Measurements from ENCODE around the gene LEKR1. TPM values are rescaled to one million over a fixed set of nuclear protein-coding genes. Genes with fewer than 3 reads are reported as not detected.

The LEKR1 gene
- total RNA-seq, 2 experiments from 2014 or later, result 0.76 to 1.1 TPM

- DNase-seq (peak; percentile 18), ATAC-seq (no peak)
- Mint-ChIP-seq H3K36me3 (no peaks in the 10 kb centered on the region), H3K4me1 (peaks cover 27% of the 10 kb centered on the region), H3K27me3 (no peaks in the 10 kb centered on the region), H3K4me3 (no peak overlapping the region), H3K27ac (no peak overlapping the region), H3K9me3 (ENCODE audit: low read depth) (no peaks in the 10 kb centered on the region)
- CTCF ChIA-PET, result interaction anchor here (0.7 kb wide), 1 partner anchor 255 kb away, joined by 3 read pairs; no protein-coding TSS in a partner anchor
Observed at GRCh38 chr3:157070678-157070999, 244.5 kb downstream of the LEKR1 start.

- H3K36me3 Mint-ChIP-seq, result no peaks in the 10 kb centered on the region
Observed at GRCh38 chr3:157071744-157072525, 245.8 kb downstream of the LEKR1 start.

GRCh38 chr3:157073810-157074209 lies 247.7 kb downstream of the LEKR1 start:
- H3K27me3 Mint-ChIP-seq, result no peaks in the 10 kb centered on the region
- ATAC-seq, result no peak
- H3K36me3 Mint-ChIP-seq, result no peaks in the 10 kb centered on the region
- H3K27ac Mint-ChIP-seq, result no peak overlapping the region
- peaks cover 30% of the 10 kb centered on the region for H3K4me1 Mint-ChIP-seq
- no peaks in the 10 kb centered on the region for H3K9me3 Mint-ChIP-seq (ENCODE audit: low read depth)
- CTCF ChIA-PET, result interaction anchor here (1.2 kb wide), 1 partner anchor 9 kb away, joined by 4 read pairs; no protein-coding TSS in a partner anchor
- peak; percentile 26 for DNase-seq
- no peak overlapping the region for H3K4me3 Mint-ChIP-seq

More at GRCh38 chr3:157071744-157072525, 245.8 kb downstream of the LEKR1 start:
- H3K4me1 Mint-ChIP-seq, result peaks cover 28% of the 10 kb centered on the region
- CTCF ChIA-PET, result no interaction called here
- no peak for ATAC-seq
- peak; percentile 25 for DNase-seq
- H3K4me3 Mint-ChIP-seq, result no peak overlapping the region
- H3K9me3 Mint-ChIP-seq (ENCODE audit: low read depth), result no peaks in the 10 kb centered on the region
- no peaks in the 10 kb centered on the region for H3K27me3 Mint-ChIP-seq
- no peak overlapping the region for H3K27ac Mint-ChIP-seq

- CTCF ChIA-PET, result no interaction called here
- no peak overlapping the region for H3K27ac Mint-ChIP-seq
- DNase-seq (peak; percentile 29), ATAC-seq (no peak)
- no peaks in the 10 kb centered on the region for H3K36me3 Mint-ChIP-seq
- H3K4me3 Mint-ChIP-seq, result no peak overlapping the region
- H3K4me1 Mint-ChIP-seq, result peaks cover 30% of the 10 kb centered on the region
- no peaks in the 10 kb centered on the region for H3K9me3 Mint-ChIP-seq (ENCODE audit: low read depth)
- H3K27me3 Mint-ChIP-seq, result no peaks in the 10 kb centered on the region
Observed at GRCh38 chr3:157074490-157074889, 248.3 kb downstream of the LEKR1 start.

- CTCF ChIA-PET, result interaction anchor here (1.6 kb wide), 1 partner anchor 62 kb away, joined by 6 read pairs; no protein-coding TSS in a partner anchor
- peak; percentile 19 for DNase-seq
- peaks cover 30% of the 10 kb centered on the region for H3K4me1 Mint-ChIP-seq
- no peaks in the 10 kb centered on the region for H3K9me3 Mint-ChIP-seq (ENCODE audit: low read depth)
- H3K36me3 Mint-ChIP-seq, result no peaks in the 10 kb centered on the region
- H3K4me3 Mint-ChIP-seq, result no peak overlapping the region
- H3K27me3 Mint-ChIP-seq, result no peaks in the 10 kb centered on the region
- H3K27ac Mint-ChIP-seq, result no peak overlapping the region
- no peak for ATAC-seq
Observed at GRCh38 chr3:157074981-157075380, 248.8 kb downstream of the LEKR1 start.

GRCh38 chr3:157075693-157076420 lies 249.7 kb downstream of the LEKR1 start:
- peak; percentile 42 for DNase-seq
- Mint-ChIP-seq H3K9me3 (ENCODE audit: low read depth) (no peaks in the 10 kb centered on the region), H3K4me1 (peaks cover 30% of the 10 kb centered on the region), H3K27me3 (no peaks in the 10 kb centered on the region), H3K4me3 (no peak overlapping the region), H3K36me3 (no peaks in the 10 kb centered on the region), H3K27ac (no peak overlapping the region)
- no peak for ATAC-seq
- CTCF ChIA-PET, result interaction anchor here (1.6 kb wide), 1 partner anchor 61 kb away, joined by 6 read pairs; no protein-coding TSS in a partner anchor

GRCh38 chr3:157077565-157077991 lies 251.4 kb downstream of the LEKR1 start:
- Mint-ChIP-seq H3K4me3 (no peak overlapping the region), H3K27me3 (no peaks in the 10 kb centered on the region), H3K4me1 (peaks cover 37% of the 10 kb centered on the region), H3K36me3 (no peaks in the 10 kb centered on the region), H3K9me3 (ENCODE audit: low read depth) (no peaks in the 10 kb centered on the region), H3K27ac (no peak overlapping the region)
- DNase-seq (peak; percentile 14), ATAC-seq (no peak)
- CTCF ChIA-PET, result interaction anchor here (19.2 kb wide), 1 partner anchor 53 kb away, joined by 332 read pairs; no protein-coding TSS in a partner anchor

GRCh38 chr3:157078131-157078810 lies 252.1 kb downstream of the LEKR1 start:
- H3K9me3 Mint-ChIP-seq (ENCODE audit: low read depth), result no peaks in the 10 kb centered on the region
- no peak overlapping the region for H3K27ac Mint-ChIP-seq
- H3K27me3 Mint-ChIP-seq, result no peaks in the 10 kb centered on the region
- H3K4me1 Mint-ChIP-seq, result peaks cover 41% of the 10 kb centered on the region
- H3K4me3 Mint-ChIP-seq, result no peak overlapping the region
- CTCF ChIA-PET, result interaction anchor here (19.2 kb wide), 1 partner anchor 52 kb away, joined by 332 read pairs; no protein-coding TSS in a partner anchor
- no peaks in the 10 kb centered on the region for H3K36me3 Mint-ChIP-seq
- DNase-seq, result peak; percentile 19
- ATAC-seq, result no peak

GRCh38 chr3:157078811-157079185 lies 252.6 kb downstream of the LEKR1 start:
- no peak overlapping the region for H3K4me3 Mint-ChIP-seq
- no peaks in the 10 kb centered on the region for H3K36me3 Mint-ChIP-seq
- H3K27me3 Mint-ChIP-seq, result no peaks in the 10 kb centered on the region
- CTCF ChIA-PET, result interaction anchor here (1.2 to 19.2 kb wide), 2 partner anchors 52 to 405 kb away, joined by 3 to 332 read pairs; no protein-coding TSS in a partner anchor
- ATAC-seq (no peak), DNase-seq (peak; percentile 19)
- H3K4me1 Mint-ChIP-seq, result peaks cover 41% of the 10 kb centered on the region
- H3K9me3 Mint-ChIP-seq (ENCODE audit: low read depth), result no peaks in the 10 kb centered on the region
- H3K27ac Mint-ChIP-seq, result no peak overlapping the region

- Mint-ChIP-seq H3K4me1 (peaks cover 43% of the 10 kb centered on the region), H3K36me3 (no peaks in the 10 kb centered on the region), H3K27me3 (no peaks in the 10 kb centered on the region), H3K9me3 (ENCODE audit: low read depth) (no peaks in the 10 kb centered on the region), H3K4me3 (no peak overlapping the region), H3K27ac (no peak overlapping the region)
- CTCF ChIA-PET, result interaction anchor here (1.2 to 19.2 kb wide), 5 partner anchors 10 to 525 kb away, joined by 3 to 332 read pairs (median 10); partner anchors contain the start of gene SSR3
- DNase-seq, result peak; percentile 8
- no peak for ATAC-seq
Observed at GRCh38 chr3:157079676-157080369, 253.7 kb downstream of the LEKR1 start.

GRCh38 chr3:157081626-157082210 lies 255.6 kb downstream of the LEKR1 start:
- Mint-ChIP-seq H3K4me3 (no peak overlapping the region), H3K9me3 (ENCODE audit: low read depth) (no peaks in the 10 kb centered on the region), H3K4me1 (peaks cover 39% of the 10 kb centered on the region), H3K27me3 (no peaks in the 10 kb centered on the region), H3K36me3 (no peaks in the 10 kb centered on the region), H3K27ac (peak overlapping the region; percentile 38)
- DNase-seq (peak; percentile 91), ATAC-seq (peak; percentile 95)
- CTCF ChIA-PET, result interaction anchor here (0.7 to 19.2 kb wide), 25 partner anchors 8 to 931 kb away, joined by 3 to 332 read pairs (median 5); partner anchors contain the start of genes SSR3 and TIPARP

GRCh38 chr3:157082305-157082982 lies 256.3 kb downstream of the LEKR1 start:
- CTCF ChIA-PET, result interaction anchor here (0.7 to 19.2 kb wide), 23 partner anchors 9 to 933 kb away, joined by 3 to 332 read pairs (median 4); partner anchors contain the start of genes SSR3 and TIPARP
- no peaks in the 10 kb centered on the region for H3K36me3 Mint-ChIP-seq
- DNase-seq (no peak), ATAC-seq (no peak)
- no peaks in the 10 kb centered on the region for H3K9me3 Mint-ChIP-seq (ENCODE audit: low read depth)
- H3K4me3 Mint-ChIP-seq, result no peak overlapping the region
- no peaks in the 10 kb centered on the region for H3K27me3 Mint-ChIP-seq
- no peak overlapping the region for H3K27ac Mint-ChIP-seq
- peaks cover 41% of the 10 kb centered on the region for H3K4me1 Mint-ChIP-seq

Data from activated CD8-positive, alpha-beta memory T cell treated with anti-CD3 and anti-CD28 coated beads, Interleukin-2, amount 10 ng/mL, durations not matched to agents 7 days and 5 days (primary cell).